Tibial artery (tissue), 4 donors: Measurements from ENCODE around the gene SLC2A11.

Experiments used
- DNase-seq, 2 donors: peaks; one replicate each; pipeline ENCODE4 v3.0.0-alpha.2; 2019
- H3K27ac ChIP-seq, 2 donors: fragments of 200-600 bp; sonication (generic) in 1 of 2; 1 replicate in 1 of 2; 2 replicates in 1 of 2; pipeline ENCODE4 v1.5.1; 2018 to 2019; ENCODE audit warnings: mild to moderate bottlenecking in 1 of 2
- H3K27me3 ChIP-seq, 2 donors: fragments of 200-600 bp; sonication (generic) in 1 of 2; one replicate each; pipeline versions ENCODE4 v1.5.1 to v1.6.0; 2016 to 2019
- H3K36me3 ChIP-seq, 3 donors: fragments of 200-600 bp; sonication (generic) in 2 of 3; one replicate each; pipeline ENCODE4 v1.5.1; 2016 to 2019; ENCODE audit warnings: mild to moderate bottlenecking in 2 of 3
- H3K4me1 ChIP-seq, 4 donors: fragments of 200-600 bp; sonication (generic) in 2 of 4; 1 replicate in 3 of 4; 2 replicates in 1 of 4; pipeline ENCODE4 v1.5.1; 2016 to 2019
- H3K4me3 ChIP-seq, 2 donors: fragments of 200-600 bp; sonication (generic) in 1 of 2; 1 replicate in 1 of 2; 2 replicates in 1 of 2; pipeline ENCODE4 v1.5.1; 2018 to 2019; ENCODE audit warnings: mild to moderate bottlenecking in 2 of 2
- H3K9me3 ChIP-seq, 3 donors: fragments of 200-600 bp; sonication (generic) in 1 of 3; one replicate each; pipeline ENCODE4 v1.5.1; 2016 to 2019
- intact Hi-C: fragments of 100-400 bp; cut with DNase I; formaldehyde crosslinking; loops from one replicate; pipeline ENCODE4 v1.15.0; 2023; ENCODE audit warnings: low total_unique reads
- TF ChIP-seq, protein P1 (sequence below), 2 experiments: fragments of 200-600 bp in 1 of 2; fragments of 450-650 bp in 1 of 2; IDR thresholded peaks; one replicate each; pipeline ENCODE4 v1.5.1; 2017 to 2019; ENCODE audit warnings: antibody characterized with exemption in 2 of 2, mild to moderate bottlenecking in 1 of 2, moderate library complexity in 1 of 2

The SLC2A11 gene

DNA sequence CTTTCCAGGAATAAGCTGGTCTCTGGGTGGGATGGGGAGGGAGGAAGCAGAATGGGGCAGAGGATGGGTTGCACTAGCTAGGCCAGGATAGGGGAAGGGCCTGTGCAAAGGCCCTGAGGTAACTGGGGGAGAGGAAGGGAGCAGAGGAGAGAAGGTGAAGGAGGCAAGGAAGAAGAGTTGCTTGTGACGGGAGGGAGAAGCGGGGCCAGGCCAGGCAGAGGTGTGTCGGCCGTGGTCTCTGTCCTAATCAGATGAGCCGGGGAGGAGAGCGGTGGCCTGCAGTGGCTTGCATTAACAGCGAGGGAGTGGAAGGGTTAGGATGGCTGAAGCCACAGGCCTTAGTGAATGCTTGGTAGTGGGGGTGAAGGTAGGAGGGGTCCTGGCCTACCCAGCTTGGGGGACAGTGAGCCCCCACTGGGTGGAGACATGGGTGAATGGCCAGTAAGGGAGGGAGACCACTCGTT lies 12.9 kb upstream of the SLC2A11 start:
- Histone ChIP-seq H3K27me3 (peaks cover 0 to under 1% of the 10 kb centered on the region in 2 donors), H3K36me3 (no peaks in the 10 kb centered on the region), H3K9me3 (no peaks in the 10 kb centered on the region), H3K27ac (no peak overlapping the region), H3K4me1 (peaks cover 0 to 23% (median 11%) of the 10 kb centered on the region in 4 donors), H3K4me3 (no peak overlapping the region)
- DNase-seq = no peak
- intact Hi-C loops = loop anchor here (5.0 kb wide), 3 partner anchors 77 to 302 kb away; partner anchors contain the start of gene CHCHD10
- TF ChIP-seq, protein P1, sequence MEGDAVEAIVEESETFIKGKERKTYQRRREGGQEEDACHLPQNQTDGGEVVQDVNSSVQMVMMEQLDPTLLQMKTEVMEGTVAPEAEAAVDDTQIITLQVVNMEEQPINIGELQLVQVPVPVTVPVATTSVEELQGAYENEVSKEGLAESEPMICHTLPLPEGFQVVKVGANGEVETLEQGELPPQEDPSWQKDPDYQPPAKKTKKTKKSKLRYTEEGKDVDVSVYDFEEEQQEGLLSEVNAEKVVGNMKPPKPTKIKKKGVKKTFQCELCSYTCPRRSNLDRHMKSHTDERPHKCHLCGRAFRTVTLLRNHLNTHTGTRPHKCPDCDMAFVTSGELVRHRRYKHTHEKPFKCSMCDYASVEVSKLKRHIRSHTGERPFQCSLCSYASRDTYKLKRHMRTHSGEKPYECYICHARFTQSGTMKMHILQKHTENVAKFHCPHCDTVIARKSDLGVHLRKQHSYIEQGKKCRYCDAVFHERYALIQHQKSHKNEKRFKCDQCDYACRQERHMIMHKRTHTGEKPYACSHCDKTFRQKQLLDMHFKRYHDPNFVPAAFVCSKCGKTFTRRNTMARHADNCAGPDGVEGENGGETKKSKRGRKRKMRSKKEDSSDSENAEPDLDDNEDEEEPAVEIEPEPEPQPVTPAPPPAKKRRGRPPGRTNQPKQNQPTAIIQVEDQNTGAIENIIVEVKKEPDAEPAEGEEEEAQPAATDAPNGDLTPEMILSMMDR (IDR thresholded peaks at IDR 0.05) = no peak

DNA sequence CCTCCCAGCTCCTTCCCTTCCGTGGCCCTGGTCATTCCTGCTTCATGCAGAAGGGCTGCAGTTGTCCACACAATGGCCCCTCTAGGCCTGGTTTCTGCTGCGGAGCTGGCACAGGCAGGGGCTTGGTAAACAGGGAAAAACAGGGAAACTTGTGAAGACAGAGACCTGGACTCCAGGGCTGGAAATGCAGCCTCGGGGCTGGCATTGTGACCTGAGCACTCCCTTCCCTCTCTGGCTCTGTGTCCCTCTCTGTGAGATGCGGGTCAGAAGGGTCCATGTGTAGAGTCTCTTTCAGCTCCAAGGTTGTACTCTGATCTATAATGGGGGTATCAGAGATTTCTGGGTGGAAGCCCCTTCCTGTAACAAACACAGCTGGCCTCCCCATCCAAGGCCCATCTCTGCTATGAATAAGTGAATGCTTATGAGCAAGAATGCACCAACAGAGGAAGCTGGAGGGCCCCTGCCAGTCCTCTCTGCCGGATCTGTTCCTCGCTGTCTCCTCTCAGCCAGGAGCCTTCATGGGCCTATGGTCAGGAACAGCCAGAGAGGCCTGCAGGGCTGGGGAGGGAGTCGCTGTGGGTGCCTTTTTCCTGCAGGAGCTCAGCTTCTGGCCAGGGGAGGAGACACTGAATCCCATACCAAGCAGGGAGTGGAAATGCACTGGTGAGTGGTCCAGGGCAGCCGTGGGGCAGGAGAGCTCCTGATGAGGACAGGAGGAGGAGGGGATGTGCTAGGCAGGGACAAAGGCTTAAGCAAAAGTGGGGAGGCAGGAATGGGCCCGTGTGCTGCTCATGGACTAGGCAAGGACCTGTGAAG lies 12.2 kb upstream of the SLC2A11 start:
- DNase-seq = no peak
- Histone ChIP-seq H3K36me3 (no peaks in the 10 kb centered on the region), H3K4me3 (no peak overlapping the region), H3K9me3 (no peaks in the 10 kb centered on the region), H3K27ac (no peak overlapping the region), H3K27me3 (peaks cover 0 to 5% of the 10 kb centered on the region in 2 donors), H3K4me1 (peaks cover 0 to 26% (median 11%) of the 10 kb centered on the region in 4 donors)
- TF ChIP-seq, protein P1 (IDR thresholded peaks at IDR 0.05) = no peak
- intact Hi-C loops = loop anchor here (5.0 kb wide), 3 partner anchors 78 to 303 kb away; partner anchors contain the start of gene CHCHD10

DNA sequence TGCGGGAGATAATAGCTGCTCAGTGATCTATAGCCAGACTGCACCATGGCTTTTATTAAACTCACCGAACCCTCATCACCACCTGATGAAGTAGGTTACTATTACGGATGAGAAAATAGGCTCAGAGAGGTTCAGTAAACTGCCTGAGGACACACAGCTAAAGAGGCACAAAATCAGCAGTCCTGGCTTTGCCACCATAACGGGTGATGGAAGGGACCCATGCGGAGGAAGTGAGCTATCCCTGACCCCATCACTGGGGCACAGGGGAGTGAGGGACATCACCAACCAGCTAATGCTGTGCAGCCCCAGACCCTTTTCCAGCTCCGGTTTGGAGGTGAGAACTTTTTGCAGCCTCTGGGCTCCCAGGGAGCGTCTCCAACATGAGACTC lies 11.6 kb upstream of the SLC2A11 start:
- H3K4me3 ChIP-seq = no peak overlapping the region
- no peaks in the 10 kb centered on the region for H3K36me3 ChIP-seq
- no peak overlapping the region for H3K27ac ChIP-seq
- no peaks in the 10 kb centered on the region for H3K9me3 ChIP-seq
- intact Hi-C loops = loop anchor here (5.0 kb wide), 3 partner anchors 79 to 304 kb away; partner anchors contain the start of gene CHCHD10
- peaks cover 0 to 26% (median 11%) of the 10 kb centered on the region in 4 donors for H3K4me1 ChIP-seq
- peaks cover 0 to 5% of the 10 kb centered on the region in 2 donors for H3K27me3 ChIP-seq
- TF ChIP-seq, protein P1 (IDR thresholded peaks at IDR 0.05) = no peak
- no peak for DNase-seq

DNA sequence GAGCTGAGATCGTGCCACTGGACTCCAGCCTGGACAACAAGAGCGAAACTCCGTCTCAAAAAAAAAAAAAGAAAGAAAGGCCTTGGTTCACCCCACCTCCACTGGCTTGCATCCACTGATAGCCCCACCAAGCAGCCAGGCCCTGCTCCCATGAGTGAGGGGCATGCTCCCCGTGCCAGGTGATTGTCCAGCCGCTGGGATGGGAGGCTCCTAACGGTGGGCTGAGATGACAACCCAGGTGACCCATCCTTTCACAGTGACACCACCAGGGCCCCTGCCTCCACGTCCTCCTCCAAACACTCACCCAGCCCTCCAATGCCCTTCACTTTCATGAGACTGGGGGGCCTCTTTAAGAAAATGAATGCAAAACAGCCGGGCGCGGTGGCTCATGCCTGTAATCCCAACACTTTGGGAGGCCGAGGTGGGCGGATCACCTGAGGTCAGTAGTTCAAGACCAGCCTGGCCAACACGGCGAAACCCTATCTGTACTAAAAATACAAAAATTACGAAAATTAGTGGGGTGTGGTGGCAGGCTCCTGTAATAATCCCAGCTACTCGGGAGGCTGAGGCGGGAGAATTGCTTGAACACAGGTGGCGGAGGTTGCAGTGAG lies 10.3 kb upstream of the SLC2A11 start:
- TF ChIP-seq, protein P1 (IDR thresholded peaks at IDR 0.05) = no peak
- DNase-seq = no peak
- Histone ChIP-seq H3K36me3 (no peaks in the 10 kb centered on the region), H3K9me3 (no peaks in the 10 kb centered on the region), H3K4me1 (peaks cover 0 to 26% (median 11%) of the 10 kb centered on the region in 4 donors), H3K27me3 (peaks cover 0 to 5% of the 10 kb centered on the region in 2 donors), H3K4me3 (no peak overlapping the region), H3K27ac (no peak overlapping the region)
- intact Hi-C loops = loop anchor here (5.0 kb wide), 3 partner anchors 80 to 305 kb away; partner anchors contain the start of gene CHCHD10

DNA sequence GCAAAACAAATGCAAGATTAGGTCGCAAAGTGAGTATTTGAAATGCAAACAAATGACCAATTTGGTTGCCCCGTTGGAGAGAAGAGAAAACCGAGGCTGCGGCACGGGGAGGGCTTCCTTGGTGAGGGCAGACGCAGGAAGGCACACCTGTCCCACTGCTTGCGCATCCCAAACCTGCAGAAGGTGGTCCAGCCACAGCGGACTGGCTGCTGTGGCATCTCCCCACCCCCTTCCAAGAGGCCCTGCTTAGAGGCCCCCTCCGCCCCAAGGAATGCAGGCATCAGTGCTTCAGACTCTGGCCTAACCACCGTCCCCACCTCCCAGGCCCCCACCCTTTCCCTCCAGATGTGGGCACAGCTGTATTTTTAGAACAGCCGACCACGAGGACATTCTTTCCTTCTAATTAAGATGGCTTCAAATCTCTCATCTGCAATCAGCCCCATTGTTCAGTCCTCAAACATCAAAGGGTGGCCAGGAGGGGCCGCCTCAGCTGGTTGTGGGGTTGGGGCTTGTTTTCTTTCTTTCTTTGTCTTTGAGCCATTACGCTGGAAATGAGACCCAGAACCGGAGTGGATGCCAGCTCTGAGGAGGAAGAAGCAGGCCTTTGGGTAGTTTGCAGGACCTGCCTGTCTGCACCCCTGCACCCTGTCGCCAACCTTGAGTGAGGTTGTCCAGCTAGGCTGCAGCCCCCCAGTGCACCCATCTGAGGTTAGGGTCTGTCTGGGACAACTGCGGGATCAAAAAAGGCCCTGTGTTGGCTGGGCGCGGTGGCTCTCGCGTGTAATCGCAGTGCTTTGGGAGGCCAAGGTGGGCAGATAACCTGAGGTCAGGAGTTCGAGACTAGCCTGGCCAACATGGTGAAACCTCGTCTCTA lies 9.4 kb upstream of the SLC2A11 start:
- H3K27ac ChIP-seq = no peak overlapping the region
- TF ChIP-seq, protein P1 (IDR thresholded peaks at IDR 0.05) = no peak
- no peak for DNase-seq
- no peak overlapping the region for H3K4me3 ChIP-seq
- H3K9me3 ChIP-seq = no peaks in the 10 kb centered on the region
- intact Hi-C loops = loop anchor here (5.0 kb wide), 3 partner anchors 81 to 306 kb away; partner anchors contain the start of gene CHCHD10
- H3K4me1 ChIP-seq = peaks cover 0 to 26% (median 11%) of the 10 kb centered on the region in 4 donors
- no peaks in the 10 kb centered on the region for H3K36me3 ChIP-seq
- peaks cover 0 to 5% of the 10 kb centered on the region in 2 donors for H3K27me3 ChIP-seq
